Stimulated activated CD8-positive, alpha-beta memory T cell treated with anti-CD3 and anti-CD28 coated beads, Interleukin-12 subunit alpha, Interleukin-12 subunit beta, amount 100 ng/mL, for 1 hour (primary cell): Measurements from ENCODE around the gene CAND2.

Experiments used
- DNase-seq: peaks from one replicate; pipeline ENCODE4 v3.0.0-alpha.2; 2020; ENCODE audit warnings: low read depth

Gene CAND2

GRCh38 chr3:12807601-12808359 lies 11.3 kb downstream of the CAND2 start:
- DNase-seq: no peak

GRCh38 chr3:12808587-12808986 lies 12.1 kb downstream of the CAND2 start:
- no peak for DNase-seq

- no peak for DNase-seq
Observed at GRCh38 chr3:12809001-12809400, 12.5 kb downstream of the CAND2 start.

GRCh38 chr3:12809435-12809834 lies 13.0 kb downstream of the CAND2 start:
- DNase-seq: no peak

- peak; percentile 87 for DNase-seq
Observed at GRCh38 chr3:12810013-12810780, 13.7 kb downstream of the CAND2 start.

GRCh38 chr3:12810961-12811360 lies 14.5 kb downstream of the CAND2 start:
- no peak for DNase-seq

- no peak for DNase-seq
Observed at GRCh38 chr3:12812812-12813211, 16.3 kb downstream of the CAND2 start.

- no peak for DNase-seq
Observed at GRCh38 chr3:12813967-12814366, 17.5 kb downstream of the CAND2 start.

GRCh38 chr3:12815078-12815477 lies 18.6 kb downstream of the CAND2 start:
- no peak for DNase-seq

- no peak for DNase-seq
Observed at GRCh38 chr3:12815719-12816118, 19.2 kb downstream of the CAND2 start.

- no peak for DNase-seq
Observed at GRCh38 chr3:12816521-12817342, 20.3 kb downstream of the CAND2 start.

GRCh38 chr3:12817343-12817710 lies 20.8 kb downstream of the CAND2 start:
- no peak for DNase-seq

GRCh38 chr3:12818273-12818672 lies 21.8 kb downstream of the CAND2 start:
- DNase-seq: no peak

- no peak for DNase-seq
Observed at GRCh38 chr3:12818773-12819172, 22.3 kb downstream of the CAND2 start.

GRCh38 chr3:12822725-12823373 lies 26.4 kb downstream of the CAND2 start:
- DNase-seq: no peak

- DNase-seq: no peak
Observed at GRCh38 chr3:12824299-12824698, 27.8 kb downstream of the CAND2 start.

GRCh38 chr3:12825156-12825555 lies 28.7 kb downstream of the CAND2 start:
- no peak for DNase-seq

- no peak for DNase-seq
Observed at GRCh38 chr3:12828751-12829150, 32.3 kb downstream of the CAND2 start.

GRCh38 chr3:12829404-12829803 lies 32.9 kb downstream of the CAND2 start:
- no peak for DNase-seq

- DNase-seq: no peak
Observed at GRCh38 chr3:12829886-12830784, 33.7 kb downstream of the CAND2 start.

GRCh38 chr3:12830785-12831156 lies 34.3 kb downstream of the CAND2 start:
- DNase-seq: no peak
